UCSD-AML1 (cell line): Measurements from ENCODE around the gene PHEX.

Source experiments
- DNase-seq: peaks from one replicate; lab custom pipeline; 2025; ENCODE audit not compliant: unreplicated experiment; lab: John Stamatoyannopoulos, UW

Gene PHEX

DNA sequence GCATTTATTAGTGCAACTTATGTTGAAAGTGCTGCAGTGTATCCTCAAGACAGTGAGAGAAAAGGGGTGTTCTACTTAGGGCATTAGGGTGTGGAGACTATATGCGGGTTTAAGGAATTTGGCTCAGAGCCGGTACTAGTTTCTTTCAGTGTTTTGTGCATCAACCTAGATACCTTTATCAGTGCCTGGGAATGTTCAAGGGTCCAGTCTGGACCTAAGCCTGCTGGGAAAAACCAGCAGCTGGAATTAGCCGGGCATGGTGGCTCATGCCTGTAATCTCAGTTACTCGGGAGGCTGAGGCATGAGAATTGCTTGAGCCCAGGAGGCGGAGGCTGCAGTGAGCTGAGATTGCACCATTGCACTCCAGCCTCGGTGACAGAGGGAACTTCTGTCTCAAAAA, 7.4 kb downstream of the PHEX start:
- no peak for DNase-seq

DNA sequence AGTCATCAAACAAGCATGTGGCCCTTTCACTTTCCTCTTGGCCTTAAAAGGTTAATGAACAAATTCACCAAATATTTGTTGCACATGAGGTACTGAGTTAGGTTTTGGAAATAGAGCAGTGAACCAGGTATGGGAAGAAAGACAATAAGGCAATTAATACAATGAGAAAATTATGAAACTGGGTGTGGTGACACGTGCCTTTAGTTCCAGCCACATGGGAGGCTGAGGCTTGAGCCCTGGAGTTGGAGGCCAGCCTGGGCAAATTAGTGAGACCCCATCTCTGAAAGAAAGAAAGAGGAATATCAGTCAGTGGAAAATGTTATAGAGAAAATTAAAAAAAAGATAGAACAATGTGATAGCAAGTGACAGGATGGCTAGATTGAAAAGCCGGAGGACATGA, 8.1 kb downstream of the PHEX start:
- DNase-seq = no peak

DNA sequence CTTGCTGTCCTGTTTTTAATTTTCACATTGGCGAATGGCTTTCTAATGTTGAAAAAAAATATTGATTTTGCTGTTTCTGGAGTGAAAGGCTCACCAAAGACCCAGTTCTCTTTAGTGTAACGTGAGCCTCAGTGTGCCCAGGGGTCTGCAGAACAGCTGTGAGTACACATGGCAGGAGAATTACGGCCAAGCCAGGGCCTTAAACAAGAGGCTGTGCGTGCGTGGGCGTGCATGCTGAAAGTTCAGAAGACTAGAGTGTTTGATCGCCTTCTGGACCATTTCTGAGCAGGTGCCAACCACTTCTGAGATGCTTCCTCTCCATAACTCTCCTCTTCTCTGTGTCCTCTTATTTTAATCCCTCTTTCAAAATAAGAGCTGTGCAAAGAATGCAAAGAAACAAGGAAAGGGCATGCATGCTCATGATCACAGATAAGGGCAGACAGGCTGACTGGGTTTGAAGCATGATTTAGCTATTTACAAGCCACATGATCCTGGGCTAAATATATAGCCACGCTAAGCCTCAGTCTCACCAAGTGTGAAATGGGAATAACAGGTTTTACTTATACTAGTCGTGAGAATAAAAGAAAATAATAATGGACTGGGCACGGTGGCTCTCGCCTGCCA, 9.9 kb downstream of the PHEX start:
- DNase-seq = no peak

DNA sequence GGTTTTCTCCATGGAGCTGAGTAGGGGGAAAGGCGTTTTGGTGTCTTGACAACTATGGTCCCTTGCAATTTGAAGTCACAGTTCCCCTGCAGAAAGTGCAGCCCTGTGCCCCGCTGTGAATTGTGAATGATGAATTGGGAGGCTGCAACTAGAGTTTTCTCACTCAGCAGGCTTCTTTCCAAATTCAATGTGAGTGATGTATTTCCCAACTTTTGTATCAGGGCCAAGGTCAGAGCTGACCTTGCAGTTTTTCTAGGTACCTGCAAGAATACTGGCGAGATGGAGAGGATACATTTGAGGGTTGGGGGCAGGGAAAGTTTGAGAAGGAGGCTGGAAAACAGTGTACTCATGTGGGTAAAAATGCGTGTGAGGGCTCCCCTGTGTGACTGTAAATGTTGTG, 11.7 kb downstream of the PHEX start:
- no peak for DNase-seq

DNA sequence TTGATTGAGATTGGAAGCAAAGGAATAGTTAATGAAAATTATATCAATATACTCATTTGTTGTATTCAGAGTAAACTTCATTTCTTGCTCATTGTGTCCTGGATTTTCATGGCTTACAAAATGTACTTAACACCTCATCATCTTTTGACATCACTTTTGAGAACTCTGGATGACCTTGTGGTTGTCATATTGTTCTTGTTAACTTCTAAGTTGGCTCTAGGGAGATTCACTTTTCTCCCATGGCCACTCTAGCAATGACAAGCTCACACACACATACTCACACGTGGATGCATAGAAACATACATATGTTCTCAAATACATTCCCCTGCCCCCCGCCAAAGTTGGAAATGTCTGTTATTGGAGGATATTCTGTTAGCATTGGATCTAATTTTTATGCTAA, 15.3 kb downstream of the PHEX start:
- no peak for DNase-seq

DNA sequence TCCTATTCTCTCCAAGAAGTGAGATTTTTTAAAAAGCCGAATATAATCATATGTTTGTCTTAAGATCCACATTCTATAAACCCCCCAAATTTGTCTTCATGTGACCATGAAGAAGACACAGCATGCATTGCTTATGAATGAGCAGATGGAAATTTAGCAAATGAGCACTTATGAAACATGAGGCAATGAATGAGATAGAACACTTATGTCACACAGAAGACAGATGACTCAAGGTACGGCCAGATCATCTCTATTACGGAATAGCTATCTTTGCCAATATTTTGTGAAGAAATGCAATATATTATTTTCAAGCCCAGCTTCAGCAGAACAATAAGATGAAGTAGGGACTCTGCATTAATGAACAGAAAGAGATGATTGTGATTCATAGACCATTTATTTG, 21.4 kb downstream of the PHEX start:
- DNase-seq = no peak

DNA sequence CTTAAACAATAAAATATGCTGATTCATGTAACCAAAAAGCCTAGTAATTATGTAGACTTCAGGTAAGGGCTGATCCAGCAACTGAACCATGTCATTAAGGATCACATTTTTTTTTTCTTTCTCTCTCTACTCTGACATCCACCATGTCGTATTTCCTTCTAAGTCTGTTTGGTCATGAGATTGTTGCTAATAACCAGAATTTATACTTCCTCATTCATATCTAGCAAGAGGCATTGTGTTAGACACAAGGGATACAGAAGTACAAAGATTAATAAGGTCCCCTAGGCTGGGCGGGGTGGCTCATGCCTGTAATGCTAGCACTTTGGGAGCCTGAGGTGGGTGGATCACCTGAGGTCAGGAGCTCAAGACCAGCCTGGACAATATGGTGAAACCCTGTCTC, 24.1 kb downstream of the PHEX start:
- no peak for DNase-seq

DNA sequence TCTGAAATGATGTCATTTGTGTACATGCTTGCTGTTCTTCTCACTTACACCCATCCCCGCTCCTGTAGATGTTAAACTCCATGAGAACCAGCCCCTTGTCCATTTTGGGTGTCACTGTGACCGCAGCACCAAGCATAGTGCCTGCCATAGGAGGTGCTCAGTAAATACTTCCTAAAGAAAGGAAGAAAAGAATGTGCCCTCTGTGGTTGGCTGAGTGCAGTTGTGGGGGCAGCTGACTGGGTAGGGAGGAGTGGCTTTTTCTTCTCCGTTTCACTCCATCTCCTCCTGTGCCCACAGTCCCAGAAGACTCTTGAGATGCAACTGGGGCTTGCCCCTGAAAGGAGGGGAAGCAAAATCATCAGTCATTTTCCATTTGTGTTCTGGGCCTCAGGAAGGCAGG, 25.5 kb downstream of the PHEX start:
- no peak for DNase-seq

DNA sequence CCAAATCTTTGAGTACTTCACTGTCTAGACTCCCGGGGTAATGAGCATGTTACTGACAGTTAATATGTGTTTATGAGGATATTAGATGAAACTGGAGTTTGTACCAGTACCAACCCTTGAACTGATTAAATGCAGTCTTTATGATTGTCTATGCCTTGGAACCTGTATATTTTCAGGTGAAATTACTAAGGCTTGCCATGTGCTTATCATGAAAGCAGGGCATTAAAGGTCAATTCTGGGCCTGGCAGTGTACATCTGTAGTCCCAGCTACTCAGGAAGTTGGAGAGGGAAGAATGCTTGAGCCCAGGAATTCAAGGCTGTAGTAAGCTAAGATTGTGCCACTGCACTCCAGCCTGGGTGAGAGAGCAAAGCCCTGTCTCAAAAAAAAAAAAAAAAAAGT, 27.6 kb downstream of the PHEX start:
- no peak for DNase-seq

DNA sequence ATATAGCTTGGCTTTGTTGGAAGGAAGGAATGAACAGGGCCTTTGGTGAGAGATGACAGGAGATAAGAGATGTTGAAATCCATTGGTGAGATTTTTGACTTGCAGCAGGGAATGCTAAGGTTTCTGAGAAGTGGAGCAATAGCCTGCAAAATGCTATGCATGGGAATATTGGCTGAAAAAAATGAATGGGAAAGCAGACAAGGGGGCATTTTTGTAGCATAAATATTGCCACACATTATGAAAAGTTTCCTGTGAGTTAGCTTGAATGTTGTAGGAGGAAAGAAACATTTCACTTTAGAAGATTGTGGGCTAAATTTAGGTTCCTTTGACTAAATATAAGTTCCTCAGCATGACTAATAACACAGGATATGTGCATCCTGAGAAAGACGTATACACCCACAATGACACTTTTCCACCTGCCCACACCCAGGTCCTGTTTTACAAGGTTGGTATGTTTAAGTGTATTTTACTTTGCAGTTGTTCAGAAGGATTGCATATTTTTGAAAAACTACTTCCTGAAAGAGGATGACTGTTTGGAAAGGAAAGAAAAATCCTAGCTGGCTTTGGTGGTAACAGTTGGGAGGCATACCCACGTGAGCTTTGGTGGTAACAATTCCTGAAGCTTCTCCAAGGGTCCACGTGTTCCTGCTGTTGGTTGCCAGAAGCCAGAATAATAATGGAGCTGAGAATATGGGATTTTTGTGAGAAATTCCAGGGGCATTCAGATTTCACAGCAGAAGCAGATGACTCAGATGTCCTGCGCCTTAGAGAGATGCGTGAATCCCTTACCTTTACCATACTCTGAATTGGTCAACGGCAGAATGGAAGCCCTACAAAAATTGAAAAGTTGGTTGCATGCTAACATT, 28.5 kb downstream of the PHEX start:
- DNase-seq = no peak

DNA sequence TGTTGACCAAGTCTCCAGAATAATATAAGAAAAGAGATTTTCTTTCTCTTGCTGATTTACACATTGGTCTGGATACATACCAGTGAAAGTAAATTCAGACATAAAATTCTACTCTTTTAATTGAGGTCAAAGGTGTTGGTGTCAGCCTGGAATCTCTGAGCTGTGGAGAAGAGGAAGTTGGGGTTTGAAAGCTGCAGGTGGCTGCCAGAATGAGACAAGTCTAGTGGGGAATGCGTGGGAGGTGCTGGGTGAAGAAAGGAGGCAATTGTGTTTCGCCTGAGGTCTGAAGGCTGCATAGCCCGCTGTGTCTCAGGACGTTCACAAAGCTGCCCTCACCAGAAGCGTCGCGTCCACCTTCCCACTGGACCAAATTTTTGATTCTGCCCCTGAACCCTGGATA, 31.2 kb downstream of the PHEX start:
- DNase-seq = peak; percentile 42

DNA sequence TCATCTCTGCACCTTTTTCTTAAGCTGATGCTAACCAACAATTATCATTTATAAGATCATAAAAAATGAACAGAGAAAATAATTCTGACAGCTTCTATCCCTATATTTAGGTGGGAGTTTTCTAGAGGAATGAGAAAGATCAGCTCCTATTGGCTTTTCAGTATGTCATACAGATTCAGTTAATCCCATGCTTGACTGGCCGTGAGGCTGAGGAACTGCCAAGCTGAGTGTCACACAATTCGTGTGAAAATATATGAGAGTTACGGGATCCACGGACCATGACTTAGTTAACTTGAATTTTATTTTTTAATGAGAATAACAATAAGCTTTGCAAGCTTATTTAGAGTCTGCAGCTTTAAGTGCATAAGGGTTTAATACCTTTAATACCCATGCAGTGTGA, 37.5 kb downstream of the PHEX start:
- DNase-seq = no peak

DNA sequence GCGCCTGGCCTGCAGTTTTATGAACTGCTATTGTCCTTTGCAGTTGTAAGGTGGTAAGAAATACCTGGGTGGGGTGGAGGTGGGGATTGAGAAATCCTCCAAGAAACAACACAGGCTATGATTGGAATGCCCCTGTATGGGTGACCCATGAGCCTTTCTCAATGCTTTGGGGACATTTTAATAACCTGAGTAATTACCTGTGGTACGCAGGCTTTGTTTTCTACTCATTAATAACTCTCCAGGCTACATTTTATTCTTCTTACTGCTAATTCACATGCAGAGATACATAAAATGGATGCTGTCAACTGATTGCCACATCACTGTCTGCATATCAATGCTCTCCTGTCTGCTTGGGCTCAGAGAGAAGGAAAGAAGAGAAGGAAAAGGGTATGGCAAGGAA, 41.8 kb downstream of the PHEX start:
- no peak for DNase-seq

DNA sequence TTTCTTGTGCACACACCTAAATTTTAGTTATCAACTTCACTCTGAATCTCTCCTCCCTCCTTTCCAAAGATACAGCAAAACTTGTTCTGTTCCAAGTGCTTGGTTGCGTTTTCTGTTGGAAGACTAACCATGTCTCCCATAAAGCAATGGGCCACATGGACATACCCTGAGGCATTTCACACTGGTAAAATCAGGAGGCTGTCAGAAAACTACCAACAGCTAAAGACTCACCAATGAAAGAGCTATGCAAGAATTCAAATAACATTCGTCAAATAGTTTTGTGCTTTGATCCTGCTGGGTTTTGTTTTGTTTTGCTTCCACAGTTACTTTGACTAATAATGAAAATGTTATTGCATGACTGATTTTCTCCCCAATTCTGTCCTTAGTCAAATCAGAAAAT, 46.0 kb downstream of the PHEX start:
- no peak for DNase-seq

DNA sequence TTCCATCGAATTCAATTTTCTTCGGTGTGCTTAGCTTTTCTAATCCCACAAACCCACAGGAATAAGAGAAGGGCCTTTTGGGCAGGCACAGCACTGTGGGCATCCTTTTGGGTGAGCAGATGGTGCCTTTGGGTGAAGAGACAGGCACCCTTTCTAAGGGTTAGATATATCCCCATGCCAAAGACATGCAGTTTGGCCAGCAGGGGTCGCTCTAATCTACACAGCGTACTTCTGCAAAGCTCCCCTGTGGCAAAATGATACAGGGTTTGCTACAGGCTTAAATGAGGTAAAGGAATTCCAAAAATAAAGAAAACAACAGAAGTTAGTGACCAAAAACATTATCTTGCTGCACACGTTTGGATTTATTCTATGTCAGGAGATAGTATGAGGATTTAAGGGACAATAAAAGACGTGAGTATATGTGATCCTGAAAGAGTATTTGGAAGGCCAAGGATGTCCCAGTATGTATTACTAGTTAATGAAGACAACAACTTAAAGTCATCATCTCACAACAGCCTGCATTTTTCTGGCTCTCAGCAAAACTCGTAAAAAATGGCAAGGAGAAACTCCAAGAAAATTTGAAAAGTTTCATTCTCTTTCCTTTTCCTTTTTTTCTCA, 49.5 kb downstream of the PHEX start:
- DNase-seq = peak; percentile 37

DNA sequence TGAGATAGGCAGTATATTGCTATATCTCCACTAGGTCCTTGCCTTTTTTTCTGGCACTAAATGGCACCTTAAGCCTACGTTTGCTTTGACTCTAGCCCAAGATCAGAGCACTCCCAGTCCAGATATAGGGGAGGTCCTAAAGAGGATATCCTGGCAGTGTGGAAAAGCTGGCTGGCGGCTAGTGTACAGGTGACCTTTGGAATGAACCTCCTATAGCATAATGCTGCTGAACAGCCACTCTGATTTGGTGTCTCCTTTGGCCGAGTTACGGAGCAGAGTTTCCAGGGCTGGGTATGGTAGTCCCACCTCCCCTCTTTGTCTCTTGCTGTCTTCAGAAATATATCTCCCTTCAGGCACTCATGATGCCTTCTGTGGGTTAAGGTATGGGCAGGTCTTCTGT, 53.9 kb downstream of the PHEX start:
- no peak for DNase-seq

DNA sequence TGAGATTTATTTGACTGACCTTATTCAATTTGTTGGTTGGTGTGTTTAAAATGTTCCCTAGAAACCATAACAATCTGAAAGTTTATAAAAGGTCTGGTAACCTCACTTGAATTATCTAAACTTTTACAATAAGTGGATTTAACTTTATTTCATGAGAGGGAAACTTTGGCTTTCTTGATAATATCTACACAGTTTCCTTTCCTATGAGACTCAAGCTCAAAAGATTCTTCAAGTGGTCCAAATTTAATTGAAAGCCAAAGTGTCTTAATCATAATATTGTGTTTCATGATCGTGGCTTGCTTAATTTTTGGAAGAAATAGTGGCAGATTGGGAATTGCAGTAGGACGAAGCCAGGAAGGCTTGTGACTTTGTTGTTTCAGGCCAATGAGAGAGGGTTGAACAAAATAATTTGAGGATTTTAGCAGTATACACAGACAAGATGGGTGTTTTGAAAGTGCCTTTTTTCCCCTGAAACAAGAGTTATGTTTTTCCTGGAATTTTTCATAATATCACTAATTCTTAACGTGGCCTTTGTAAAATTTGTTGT, 55.0 kb downstream of the PHEX start:
- no peak for DNase-seq

DNA sequence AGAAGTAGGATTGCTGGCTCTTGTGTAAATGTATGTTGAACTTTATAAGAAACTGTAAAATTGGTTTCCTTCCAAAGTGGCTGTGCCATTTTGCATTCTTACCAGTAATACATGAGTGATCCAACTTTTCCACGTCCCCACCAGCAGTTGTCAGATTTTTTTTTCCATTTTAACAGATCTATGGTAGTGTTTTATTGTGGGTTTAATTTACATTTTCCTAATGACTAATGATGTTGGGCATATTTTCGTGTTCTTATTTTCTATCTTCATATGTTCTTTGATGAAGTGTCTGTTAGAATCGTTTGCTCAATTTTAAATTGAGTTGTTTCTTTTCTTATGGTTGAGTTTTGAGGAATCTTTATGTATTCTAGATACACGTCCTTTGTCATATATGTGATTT, 56.2 kb downstream of the PHEX start:
- no peak for DNase-seq

DNA sequence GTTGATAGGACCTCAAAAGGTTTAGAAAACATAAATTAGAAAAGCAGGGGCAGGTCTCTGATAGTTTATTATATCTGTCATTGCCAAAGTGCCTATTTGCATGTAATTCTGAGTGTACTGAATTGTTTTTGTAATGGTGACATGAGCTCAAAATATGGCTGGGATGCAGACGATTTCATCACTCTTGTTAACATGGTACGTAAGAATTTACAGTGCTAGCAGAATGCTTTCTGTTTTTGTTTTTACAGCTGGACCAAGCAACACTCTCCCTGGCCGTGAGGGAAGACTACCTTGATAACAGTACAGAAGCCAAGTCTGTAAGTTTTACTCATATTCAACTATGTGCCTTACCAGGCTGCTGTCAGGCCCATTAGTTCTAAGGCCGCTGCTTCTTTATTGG, 58.1 kb downstream of the PHEX start:
- DNase-seq = no peak

DNA sequence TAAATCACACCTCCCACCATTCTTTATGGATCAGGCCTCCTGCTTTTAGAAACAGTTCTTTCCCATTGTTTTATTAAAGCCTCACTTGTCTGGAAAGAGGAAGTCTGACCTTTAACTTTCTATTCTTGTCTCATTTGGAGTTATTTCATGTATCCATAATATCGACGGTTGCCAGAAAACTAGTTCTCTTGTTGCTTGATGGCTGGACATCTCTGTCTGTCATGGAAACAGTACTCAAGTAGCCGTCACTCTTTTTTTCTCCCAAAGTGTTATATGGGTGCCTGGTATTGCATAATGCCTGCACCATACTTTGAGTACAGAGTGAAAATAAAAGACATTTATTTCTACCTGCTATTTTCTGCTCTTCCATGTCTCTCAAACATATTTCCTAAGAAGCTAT, 61.4 kb downstream of the PHEX start:
- DNase-seq = no peak

DNA sequence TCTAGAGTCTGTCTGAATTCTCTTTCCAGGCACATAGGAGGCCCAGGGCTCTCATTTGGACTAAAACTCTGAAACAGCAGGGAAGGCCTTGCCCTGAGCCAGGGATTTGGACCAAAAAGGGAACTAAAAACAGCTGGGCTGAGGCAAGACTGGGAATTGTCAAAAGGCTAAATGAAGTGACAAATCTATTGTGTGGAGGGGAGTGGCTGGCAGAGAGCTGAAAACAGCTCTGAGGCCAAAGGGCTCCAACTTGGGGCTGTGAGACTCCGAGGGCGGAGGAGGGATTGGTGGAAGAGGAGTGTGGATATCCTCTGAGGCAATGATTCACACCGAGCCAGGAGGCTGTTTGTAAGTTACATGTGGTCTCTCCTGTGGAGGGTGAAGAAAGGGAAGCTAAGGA, 63.2 kb downstream of the PHEX start:
- no peak for DNase-seq

DNA sequence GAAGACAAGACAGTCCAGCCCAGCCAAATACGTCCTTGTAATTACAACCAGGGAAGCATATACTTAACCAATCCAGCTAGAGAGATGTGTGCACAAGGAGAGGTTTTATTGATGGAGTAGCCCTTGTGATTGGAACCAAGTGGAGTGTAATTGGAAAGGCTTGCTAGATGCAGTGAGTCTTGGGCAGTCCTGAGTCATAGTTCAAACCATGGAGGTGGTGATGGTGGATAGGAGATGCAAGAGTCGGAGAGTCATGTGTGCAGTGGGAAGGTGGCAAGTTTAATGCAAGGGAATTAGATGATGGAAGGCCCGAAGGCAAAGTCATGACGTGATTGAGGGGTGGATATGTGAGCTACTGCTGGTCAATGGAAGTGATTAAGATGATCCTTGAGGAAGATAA, 63.7 kb downstream of the PHEX start:
- no peak for DNase-seq
